ENCODE measurements around the gene KNOP1. TPM values are rescaled to one million over a fixed set of nuclear protein-coding genes. Genes with fewer than 3 reads are reported as not detected.
A peak's percentile ranks its signal among the peaks of the same experiment; 100 is the strongest.

KNOP1 gene
- total and polyA plus RNA-seq, 3 donors from 2014 or later: 22.4 to 26.8 (median 25.3) TPM

- Histone ChIP-seq H3K36me3 (ENCODE audit: low read depth, missing control alignments) (no peaks in the 10 kb centered on the region), H3K4me3 (no peak overlapping the region), H3K27ac (no peak overlapping the region), H3K4me1 (peaks cover 15% of the 10 kb centered on the region), H3K27me3 (no peaks in the 10 kb centered on the region), H3K9me3 (no peaks in the 10 kb centered on the region)
- TF ChIP-seq POLR2A (IDR thresholded peaks at IDR 0.05) (no peak), CTCF (IDR thresholded peaks at IDR 0.05) (no peak)
- intact Hi-C loops (cut with DNase I; ENCODE audit: low total_unique reads): no loop called here
- DNase-seq: no peak
- 94 to 95% methylated on average over 7 of the region's 7 CpGs for WGBS, 2 donors
Observed at GRCh38 chr16:19760356-19761060, 42.5 kb upstream of the KNOP1 start.

- intact Hi-C loops (cut with DNase I; ENCODE audit: low total_unique reads): no loop called here
- Histone ChIP-seq H3K4me3 (no peak overlapping the region), H3K27ac (no peak overlapping the region), H3K36me3 (ENCODE audit: low read depth, missing control alignments) (no peaks in the 10 kb centered on the region), H3K27me3 (no peaks in the 10 kb centered on the region), H3K4me1 (peaks cover 15% of the 10 kb centered on the region), H3K9me3 (no peaks in the 10 kb centered on the region)
- TF ChIP-seq CTCF (IDR thresholded peaks at IDR 0.05) (no peak), POLR2A (IDR thresholded peaks at IDR 0.05) (no peak)
- no peak for DNase-seq
- 29 to 45% methylated on average over 8 of the region's 8 CpGs for WGBS, 2 donors
Observed at GRCh38 chr16:19757762-19758595, 40.0 kb upstream of the KNOP1 start.

GRCh38 chr16:19757026-19757425 lies 39.0 kb upstream of the KNOP1 start:
- no peak for DNase-seq
- no peak for TF ChIP-seq POLR2A (IDR thresholded peaks at IDR 0.05)
- no peak for TF ChIP-seq CTCF (IDR thresholded peaks at IDR 0.05)
- Histone ChIP-seq H3K9me3 (no peaks in the 10 kb centered on the region), H3K4me1 (peaks cover 18% of the 10 kb centered on the region), H3K36me3 (ENCODE audit: low read depth, missing control alignments) (no peaks in the 10 kb centered on the region), H3K4me3 (no peak overlapping the region), H3K27me3 (no peaks in the 10 kb centered on the region), H3K27ac (no peak overlapping the region)
- intact Hi-C loops (cut with DNase I; ENCODE audit: low total_unique reads): no loop called here
- 84 to 85% methylated on average over 5 of the region's 5 CpGs for WGBS, 2 donors

- Histone ChIP-seq H3K9me3 (no peaks in the 10 kb centered on the region), H3K27me3 (no peaks in the 10 kb centered on the region), H3K4me1 (peaks cover 18% of the 10 kb centered on the region), H3K4me3 (no peak overlapping the region), H3K36me3 (ENCODE audit: low read depth, missing control alignments) (no peaks in the 10 kb centered on the region), H3K27ac (peak overlapping the region in 1 of 2 donors; percentile 35)
- TF ChIP-seq CTCF (IDR thresholded peaks at IDR 0.05) (no peak), POLR2A (IDR thresholded peaks at IDR 0.05) (no peak)
- intact Hi-C loops (cut with DNase I; ENCODE audit: low total_unique reads): no loop called here
- DNase-seq: no peak
- WGBS, 2 donors: 94 to 95% methylated on average over 3 of the region's 3 CpGs
Observed at GRCh38 chr16:19755268-19755667, 37.2 kb upstream of the KNOP1 start.
